Measurements from ENCODE around the gene LRRC63.

The LRRC63 gene

DNA sequence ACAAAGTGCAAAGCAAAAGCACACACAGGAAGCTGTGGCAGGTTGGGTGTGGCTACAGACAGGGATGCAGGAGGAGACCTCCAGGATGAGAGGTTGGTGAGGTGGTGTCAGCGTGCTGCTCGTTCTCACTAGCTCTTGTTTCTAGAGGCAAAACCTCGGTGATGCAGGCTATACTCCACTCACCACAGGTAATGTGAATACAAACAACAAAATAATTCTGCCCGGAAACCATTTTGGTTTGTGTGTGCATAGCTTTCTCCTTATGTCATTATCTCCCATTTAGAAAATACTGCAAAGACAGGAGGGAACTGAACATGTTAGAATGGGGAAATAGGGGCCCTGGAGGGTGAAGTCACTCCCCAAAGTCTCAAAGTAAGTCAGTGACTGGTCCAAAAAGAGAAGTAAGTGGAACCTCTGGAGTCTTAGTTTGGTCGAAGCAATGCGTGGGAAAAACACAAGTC is 39.2 kb upstream of the LRRC63 start:
- CTCF ChIA-PET, result interaction anchor here (0.9 kb wide), 1 partner anchor 18 kb away, joined by 3 read pairs; no protein-coding TSS in a partner anchor
- TF ChIP-seq FOXA1 (IDR thresholded peaks at IDR 0.05), result no peak
- TF ChIP-seq FOXM1 (IDR thresholded peaks at IDR 0.05; ENCODE audit: borderline replicate concordance), result no peak
- TF ChIP-seq, protein P1, sequence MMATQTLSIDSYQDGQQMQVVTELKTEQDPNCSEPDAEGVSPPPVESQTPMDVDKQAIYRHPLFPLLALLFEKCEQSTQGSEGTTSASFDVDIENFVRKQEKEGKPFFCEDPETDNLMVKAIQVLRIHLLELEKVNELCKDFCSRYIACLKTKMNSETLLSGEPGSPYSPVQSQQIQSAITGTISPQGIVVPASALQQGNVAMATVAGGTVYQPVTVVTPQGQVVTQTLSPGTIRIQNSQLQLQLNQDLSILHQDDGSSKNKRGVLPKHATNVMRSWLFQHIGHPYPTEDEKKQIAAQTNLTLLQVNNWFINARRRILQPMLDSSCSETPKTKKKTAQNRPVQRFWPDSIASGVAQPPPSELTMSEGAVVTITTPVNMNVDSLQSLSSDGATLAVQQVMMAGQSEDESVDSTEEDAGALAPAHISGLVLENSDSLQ (IDR thresholded peaks at IDR 0.05), result no peak
- no peak for TF ChIP-seq CTBP1 (IDR thresholded peaks at IDR 0.05; ENCODE audit: borderline replicate concordance)
- no peak for TF ChIP-seq ELF4 (IDR thresholded peaks at IDR 0.05)
- TF ChIP-seq L3MBTL2 (conservative IDR thresholded peaks at IDR 0.05), result no peak
- TF ChIP-seq ZNF384 (IDR thresholded peaks at IDR 0.05), result no peak
- no peak for TF ChIP-seq HDGF (IDR thresholded peaks at IDR 0.05; ENCODE audit: borderline replicate concordance)
- TF ChIP-seq ARNT (IDR thresholded peaks at IDR 0.05), result no peak
- TF ChIP-seq BHLHE40 (IDR thresholded peaks at IDR 0.05; ENCODE audit: borderline replicate concordance), result no peak
- TF ChIP-seq LEF1 (IDR thresholded peaks at IDR 0.05; ENCODE audit: borderline replicate concordance), result no peak
- TF ChIP-seq SUZ12 (IDR thresholded peaks at IDR 0.05), result no peak
- TF ChIP-seq NFRKB (IDR thresholded peaks at IDR 0.05), result no peak
- TF ChIP-seq SP1 (IDR thresholded peaks at IDR 0.05), result no peak
- TF ChIP-seq FOXK2 (IDR thresholded peaks at IDR 0.05), result no peak
- TF ChIP-seq TARDBP (IDR thresholded peaks at IDR 0.05), result no peak
- POLR2A ChIA-PET, result no interaction called here
- DNase-seq (ENCODE audit: extremely low spot score), result no peak

- CTCF ChIA-PET, result no interaction called here
- POLR2A ChIA-PET, result no interaction called here
- no peak for TF ChIP-seq ZNF384 (IDR thresholded peaks at IDR 0.05)
- DNase-seq (ENCODE audit: extremely low spot score), result no peak
Measured at GRCh38 chr13:46173656-46174055, 38.1 kb upstream of the LRRC63 start.

- no peak for TF ChIP-seq BHLHE40 (IDR thresholded peaks at IDR 0.05; ENCODE audit: borderline replicate concordance)
- DNase-seq (ENCODE audit: extremely low spot score), result no peak
- CTCF ChIA-PET, result interaction anchor here (0.6 kb wide), 1 partner anchor 36 kb away, joined by 4 read pairs; no protein-coding TSS in a partner anchor
- POLR2A ChIA-PET, result no interaction called here
Measured at GRCh38 chr13:46176756-46177155, 35.0 kb upstream of the LRRC63 start.

- CTCF ChIA-PET, result no interaction called here
- POLR2A ChIA-PET, result no interaction called here
- DNase-seq (ENCODE audit: extremely low spot score), result no peak
- TF ChIP-seq FOXA1 (IDR thresholded peaks at IDR 0.05) (no peak), BHLHE40 (IDR thresholded peaks at IDR 0.05; ENCODE audit: borderline replicate concordance) (no peak), FOXK2 (IDR thresholded peaks at IDR 0.05) (no peak), NFRKB (IDR thresholded peaks at IDR 0.05) (no peak), L3MBTL2 (conservative IDR thresholded peaks at IDR 0.05) (no peak)
Measured at GRCh38 chr13:46178143-46178542, 33.6 kb upstream of the LRRC63 start.

GRCh38 chr13:46178821-46179220 is 32.9 kb upstream of the LRRC63 start:
- no peak for DNase-seq (ENCODE audit: extremely low spot score)
- TF ChIP-seq L3MBTL2 (conservative IDR thresholded peaks at IDR 0.05), result no peak
- no peak for TF ChIP-seq FOXA1 (IDR thresholded peaks at IDR 0.05)
- no peak for TF ChIP-seq SUZ12 (IDR thresholded peaks at IDR 0.05)
- TF ChIP-seq ARNT (IDR thresholded peaks at IDR 0.05), result no peak
- TF ChIP-seq, protein P1 (IDR thresholded peaks at IDR 0.05), result no peak
- TF ChIP-seq FOXM1 (IDR thresholded peaks at IDR 0.05; ENCODE audit: borderline replicate concordance), result no peak
- no peak for TF ChIP-seq FOXK2 (IDR thresholded peaks at IDR 0.05)
- no peak for TF ChIP-seq ZNF384 (IDR thresholded peaks at IDR 0.05)
- TF ChIP-seq SP1 (IDR thresholded peaks at IDR 0.05), result no peak
- no peak for TF ChIP-seq ELF4 (IDR thresholded peaks at IDR 0.05)
- TF ChIP-seq HDGF (IDR thresholded peaks at IDR 0.05; ENCODE audit: borderline replicate concordance), result no peak
- TF ChIP-seq LEF1 (IDR thresholded peaks at IDR 0.05; ENCODE audit: borderline replicate concordance), result no peak
- no peak for TF ChIP-seq CTBP1 (IDR thresholded peaks at IDR 0.05; ENCODE audit: borderline replicate concordance)
- TF ChIP-seq BHLHE40 (IDR thresholded peaks at IDR 0.05; ENCODE audit: borderline replicate concordance), result no peak
- no peak for TF ChIP-seq NFRKB (IDR thresholded peaks at IDR 0.05)
- no peak for TF ChIP-seq TARDBP (IDR thresholded peaks at IDR 0.05)
- ChIA-PET CTCF (no interaction called here), POLR2A (no interaction called here)

DNA sequence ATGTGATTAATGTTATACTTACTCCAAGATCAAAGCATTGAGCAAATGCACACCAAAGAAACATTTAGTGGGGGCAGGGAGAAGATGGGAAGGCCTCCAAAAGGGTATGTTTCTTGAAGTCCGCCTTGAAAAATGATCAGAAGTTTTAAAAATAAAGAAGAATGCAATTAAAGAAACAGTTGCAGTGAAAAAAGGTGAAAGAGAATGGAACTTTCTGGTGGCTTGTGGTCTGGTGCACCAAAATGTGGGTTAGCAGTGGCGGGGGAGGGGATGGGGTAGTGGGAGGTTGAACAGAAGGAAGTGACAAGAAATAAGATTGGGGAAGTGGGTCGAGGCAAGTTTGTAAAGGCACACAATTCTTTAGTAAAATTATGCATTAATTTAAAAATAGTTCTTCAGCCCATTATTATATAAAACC is 32.2 kb upstream of the LRRC63 start:
- no peak for DNase-seq (ENCODE audit: extremely low spot score)
- POLR2A ChIA-PET, result no interaction called here
- CTCF ChIA-PET, result no interaction called here
- TF ChIP-seq BHLHE40 (IDR thresholded peaks at IDR 0.05; ENCODE audit: borderline replicate concordance) (no peak), L3MBTL2 (conservative IDR thresholded peaks at IDR 0.05) (no peak), ELF4 (IDR thresholded peaks at IDR 0.05) (no peak), FOXK2 (IDR thresholded peaks at IDR 0.05) (no peak), FOXA1 (IDR thresholded peaks at IDR 0.05) (no peak), ARNT (IDR thresholded peaks at IDR 0.05) (no peak)
- TF ChIP-seq, protein P1 (IDR thresholded peaks at IDR 0.05), result no peak

- ChIA-PET POLR2A (no interaction called here), CTCF (no interaction called here)
- TF ChIP-seq ZNF384 (IDR thresholded peaks at IDR 0.05) (no peak), ELF4 (IDR thresholded peaks at IDR 0.05) (no peak)
- DNase-seq (ENCODE audit: extremely low spot score), result no peak
Measured at GRCh38 chr13:46179969-46180763, 31.6 kb upstream of the LRRC63 start.
